Measurements from ENCODE around the gene LTBP1. TPM values are rescaled to one million over a fixed set of nuclear protein-coding genes. Genes with fewer than 3 reads are reported as not detected.

Gene LTBP1
- total and polyA plus RNA-seq, 12 donors, result 6.2 to 47.2 (median 15.5) TPM

GRCh38 chr2:33071591-33071990 is 124.8 kb downstream of the LTBP1 start:
- Histone ChIP-seq H3K4me3 (no peak overlapping the region), H3K27ac (no peak overlapping the region), H3K4me1 (replicated peaks in 1 of 2) (peaks cover 0 to 11% of the 10 kb centered on the region in 2 donors), H3K9me3 (replicated peaks in 1 of 3) (no peaks in the 10 kb centered on the region), H3K36me3 (replicated peaks in 1 of 2) (no peaks in the 10 kb centered on the region), H3K27me3 (no peaks in the 10 kb centered on the region)
- 53 to 57% (median 56%) methylated on average over 5 of the region's 5 CpGs for WGBS, 4 donors
- DNase-seq, result no peak
- TF ChIP-seq POLR2A (IDR thresholded peaks at IDR 0.05) (no peak), CTCF (IDR thresholded peaks at IDR 0.05) (no peak)
- intact Hi-C loops (cut with DNase I), result no loop called here

- no peaks in the 10 kb centered on the region for H3K36me3 ChIP-seq (replicated peaks in 1 of 2)
- no peaks in the 10 kb centered on the region for H3K9me3 ChIP-seq (replicated peaks in 1 of 3)
- no peak overlapping the region for H3K4me3 ChIP-seq
- no peaks in the 10 kb centered on the region for H3K27me3 ChIP-seq
- TF ChIP-seq POLR2A (IDR thresholded peaks at IDR 0.05) (no peak), CTCF (IDR thresholded peaks at IDR 0.05) (no peak)
- 70 to 80% (median 78%) methylated on average over 6 of the region's 6 CpGs for WGBS, 4 donors
- no peak overlapping the region for H3K27ac ChIP-seq
- no peak for DNase-seq
- peaks cover 0 to 11% of the 10 kb centered on the region in 2 donors for H3K4me1 ChIP-seq (replicated peaks in 1 of 2)
- intact Hi-C loops (cut with DNase I), result no loop called here
These were observed 125.9 kb downstream of the LTBP1 start for GRCh38 chr2:33072614-33073013.

GRCh38 chr2:33073018-33073417 is 126.3 kb downstream of the LTBP1 start:
- intact Hi-C loops (cut with DNase I), result no loop called here
- Histone ChIP-seq H3K27ac (no peak overlapping the region), H3K36me3 (replicated peaks in 1 of 2) (no peaks in the 10 kb centered on the region), H3K9me3 (replicated peaks in 1 of 3) (no peaks in the 10 kb centered on the region), H3K27me3 (no peaks in the 10 kb centered on the region), H3K4me3 (no peak overlapping the region), H3K4me1 (replicated peaks in 1 of 2) (peaks cover 0 to 11% of the 10 kb centered on the region in 2 donors)
- DNase-seq, result no peak
- 92 to 98% (median 94%) methylated on average over 2 to 4 of the region's 4 CpGs for WGBS, 4 donors
- TF ChIP-seq POLR2A (IDR thresholded peaks at IDR 0.05) (no peak), CTCF (IDR thresholded peaks at IDR 0.05) (no peak)

GRCh38 chr2:33074197-33074596 is 127.4 kb downstream of the LTBP1 start:
- TF ChIP-seq POLR2A (IDR thresholded peaks at IDR 0.05) (no peak), CTCF (IDR thresholded peaks at IDR 0.05) (no peak)
- intact Hi-C loops (cut with DNase I), result no loop called here
- WGBS, 4 donors, result 89 to 97% (median 94%) methylated on average over 6 of the region's 6 CpGs
- no peaks in the 10 kb centered on the region for H3K9me3 ChIP-seq (replicated peaks in 1 of 3)
- H3K27ac ChIP-seq, result no peak overlapping the region
- H3K36me3 ChIP-seq (replicated peaks in 1 of 2), result no peaks in the 10 kb centered on the region
- H3K4me3 ChIP-seq, result no peak overlapping the region
- H3K4me1 ChIP-seq (replicated peaks in 1 of 2), result peaks cover 0 to 11% of the 10 kb centered on the region in 2 donors
- H3K27me3 ChIP-seq, result no peaks in the 10 kb centered on the region
- DNase-seq, result no peak

All from adrenal gland (tissue), 12 donors.